ENCODE results near the gene CAPG. TPM values are rescaled to one million over a fixed set of nuclear protein-coding genes. Genes with fewer than 3 reads are reported as not detected.
"Not testable (repeated sequence)": the region's sequence is repeated elsewhere in the genome, so short reads cannot be mapped to it uniquely, and the experiment has no call there.

Gene CAPG
- total and polyA plus RNA-seq, 2 donors from 2014 or later: 361 to 377 TPM

DNA sequence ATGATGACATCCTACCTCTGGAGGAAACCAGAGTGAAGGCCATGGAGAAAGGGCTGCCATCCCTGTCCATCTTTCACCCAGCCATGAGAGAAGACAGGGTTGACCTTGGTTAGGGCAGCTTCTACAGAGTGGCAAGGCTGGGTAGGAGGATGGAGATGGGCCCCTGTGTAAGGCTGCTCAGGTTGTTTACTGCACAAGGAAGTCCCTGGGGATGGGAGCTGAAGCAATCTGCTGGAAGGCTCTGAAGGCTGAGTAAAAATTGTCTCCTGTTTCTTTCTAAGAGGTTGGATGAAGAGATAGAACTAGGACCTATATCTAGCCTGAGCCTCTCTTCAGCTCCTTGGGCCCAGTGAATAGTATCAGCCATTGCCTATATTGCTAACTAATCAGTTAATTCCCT, 41.2 kb downstream of the CAPG start:
- no peak for FAIRE-seq
- Histone ChIP-seq H3K9ac (ENCODE audit: low read length in 3 of 3) (no peak overlapping the region), H3K9me3 (ENCODE audit: control insufficient read depth in 2 of 3, insufficient read depth in 1 of 3, low read length in 3 of 3) (no peaks in the 10 kb centered on the region), H3K4me3 (ENCODE audit: low read length in 3 of 3) (no peak overlapping the region), H3K36me3 (ENCODE audit: control insufficient read depth in 2 of 3, insufficient read depth in 3 of 3, low read length in 3 of 3) (peaks cover 0 to 7% (median 0%) of the 10 kb centered on the region in 3 donors), H3K4me1 (ENCODE audit: control insufficient read depth in 2 of 3, insufficient read depth in 2 of 3, low read depth in 1 of 3, low read length in 3 of 3) (no peaks in the 10 kb centered on the region), H3K27me3 (ENCODE audit: control insufficient read depth, insufficient read depth, low read length) (no peaks in the 10 kb centered on the region), H3K27ac (ENCODE audit: low read depth in 2 of 2, low read length in 2 of 2) (no peak overlapping the region)
- intact Hi-C loops (cut with DNase I): no loop called here
- TF ChIP-seq, protein P1, sequence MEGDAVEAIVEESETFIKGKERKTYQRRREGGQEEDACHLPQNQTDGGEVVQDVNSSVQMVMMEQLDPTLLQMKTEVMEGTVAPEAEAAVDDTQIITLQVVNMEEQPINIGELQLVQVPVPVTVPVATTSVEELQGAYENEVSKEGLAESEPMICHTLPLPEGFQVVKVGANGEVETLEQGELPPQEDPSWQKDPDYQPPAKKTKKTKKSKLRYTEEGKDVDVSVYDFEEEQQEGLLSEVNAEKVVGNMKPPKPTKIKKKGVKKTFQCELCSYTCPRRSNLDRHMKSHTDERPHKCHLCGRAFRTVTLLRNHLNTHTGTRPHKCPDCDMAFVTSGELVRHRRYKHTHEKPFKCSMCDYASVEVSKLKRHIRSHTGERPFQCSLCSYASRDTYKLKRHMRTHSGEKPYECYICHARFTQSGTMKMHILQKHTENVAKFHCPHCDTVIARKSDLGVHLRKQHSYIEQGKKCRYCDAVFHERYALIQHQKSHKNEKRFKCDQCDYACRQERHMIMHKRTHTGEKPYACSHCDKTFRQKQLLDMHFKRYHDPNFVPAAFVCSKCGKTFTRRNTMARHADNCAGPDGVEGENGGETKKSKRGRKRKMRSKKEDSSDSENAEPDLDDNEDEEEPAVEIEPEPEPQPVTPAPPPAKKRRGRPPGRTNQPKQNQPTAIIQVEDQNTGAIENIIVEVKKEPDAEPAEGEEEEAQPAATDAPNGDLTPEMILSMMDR (IDR thresholded peaks at IDR 0.05; ENCODE audit: borderline replicate concordance, extremely low read depth, insufficient read depth): no peak
- no peak for DNase-seq

DNA sequence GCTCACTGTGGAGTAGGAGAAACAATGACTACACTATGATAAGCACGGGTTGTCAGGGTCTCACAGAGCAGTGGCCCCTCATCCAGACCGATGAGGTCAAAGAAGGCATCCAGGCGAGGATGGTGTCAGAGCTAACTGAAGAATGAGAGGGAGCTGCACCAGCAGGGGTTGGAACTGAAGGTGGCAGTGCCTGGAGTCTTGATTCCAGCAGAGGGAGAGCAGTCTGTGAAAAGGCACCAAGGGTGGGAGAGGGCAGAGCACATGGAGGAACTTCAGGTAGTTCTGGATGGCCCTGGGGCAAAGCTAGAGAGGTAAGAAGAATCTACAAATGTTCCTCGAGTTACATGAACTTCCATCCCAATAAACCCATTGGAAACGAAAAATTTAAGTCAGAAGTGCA, 43.0 kb downstream of the CAPG start:
- Histone ChIP-seq H3K9ac (ENCODE audit: low read length in 3 of 3) (no peak overlapping the region), H3K4me1 (ENCODE audit: control insufficient read depth in 2 of 3, insufficient read depth in 2 of 3, low read depth in 1 of 3, low read length in 3 of 3) (no peaks in the 10 kb centered on the region), H3K36me3 (ENCODE audit: control insufficient read depth in 2 of 3, insufficient read depth in 3 of 3, low read length in 3 of 3) (peaks cover 0 to 14% (median 0%) of the 10 kb centered on the region in 3 donors), H3K4me3 (ENCODE audit: low read length in 3 of 3) (no peak overlapping the region), H3K27ac (ENCODE audit: low read depth in 2 of 2, low read length in 2 of 2) (no peak overlapping the region), H3K27me3 (ENCODE audit: control insufficient read depth, insufficient read depth, low read length) (no peaks in the 10 kb centered on the region), H3K9me3 (ENCODE audit: control insufficient read depth in 2 of 3, insufficient read depth in 1 of 3, low read length in 3 of 3) (no peaks in the 10 kb centered on the region)
- TF ChIP-seq, protein P1 (IDR thresholded peaks at IDR 0.05; ENCODE audit: borderline replicate concordance, extremely low read depth, insufficient read depth): no peak
- FAIRE-seq (no peak), DNase-seq (no peak)
- intact Hi-C loops (cut with DNase I): no loop called here

DNA sequence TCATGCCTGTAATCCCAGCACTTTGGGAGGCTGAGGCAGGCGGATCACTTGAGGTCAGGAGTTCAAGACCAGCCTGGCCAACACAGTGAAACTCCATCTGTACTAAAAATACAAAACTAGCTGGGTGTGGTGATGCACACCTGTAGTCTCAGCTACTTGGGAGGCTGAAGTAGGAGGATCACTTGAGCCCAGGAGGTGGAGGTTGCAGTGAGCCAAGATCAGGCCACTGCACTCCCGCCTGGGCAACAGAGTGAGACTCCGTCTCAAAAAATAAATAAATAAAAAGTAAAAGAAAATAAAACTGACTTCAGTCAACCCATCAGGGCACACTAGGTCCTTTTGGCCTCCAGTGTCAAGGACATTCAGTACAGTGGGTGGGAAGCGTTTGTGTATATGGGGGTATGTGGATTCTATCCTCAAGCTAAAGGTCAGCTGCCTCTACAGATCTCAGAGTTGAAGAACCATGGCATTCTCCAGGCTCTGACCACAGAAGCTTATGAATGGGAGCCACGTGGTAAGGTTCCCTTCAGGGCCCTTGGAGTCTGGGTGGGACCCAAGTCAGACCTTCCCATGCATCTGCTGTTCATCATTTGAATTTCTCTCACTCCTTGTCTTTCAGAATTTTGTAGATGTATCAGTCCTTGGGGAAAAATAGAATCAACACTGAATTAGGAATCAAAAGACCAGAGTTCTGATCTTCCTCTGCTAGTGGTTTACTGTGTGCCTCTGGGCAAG, 47.3 kb downstream of the CAPG start:
- H3K9ac ChIP-seq (ENCODE audit: low read length in 3 of 3); H3K9me3 ChIP-seq (ENCODE audit: control insufficient read depth in 2 of 3, insufficient read depth in 1 of 3, low read length in 3 of 3); H3K36me3 ChIP-seq (ENCODE audit: control insufficient read depth in 2 of 3, insufficient read depth in 3 of 3, low read length in 3 of 3); H3K27ac ChIP-seq (ENCODE audit: low read depth in 2 of 2, low read length in 2 of 2); H3K27me3 ChIP-seq (ENCODE audit: control insufficient read depth, insufficient read depth, low read length); intact Hi-C loops (cut with DNase I); H3K4me3 ChIP-seq (ENCODE audit: low read length in 3 of 3); H3K4me1 ChIP-seq (ENCODE audit: control insufficient read depth in 2 of 3, insufficient read depth in 2 of 3, low read depth in 1 of 3, low read length in 3 of 3); FAIRE-seq; DNase-seq: not testable (repeated sequence)

DNA sequence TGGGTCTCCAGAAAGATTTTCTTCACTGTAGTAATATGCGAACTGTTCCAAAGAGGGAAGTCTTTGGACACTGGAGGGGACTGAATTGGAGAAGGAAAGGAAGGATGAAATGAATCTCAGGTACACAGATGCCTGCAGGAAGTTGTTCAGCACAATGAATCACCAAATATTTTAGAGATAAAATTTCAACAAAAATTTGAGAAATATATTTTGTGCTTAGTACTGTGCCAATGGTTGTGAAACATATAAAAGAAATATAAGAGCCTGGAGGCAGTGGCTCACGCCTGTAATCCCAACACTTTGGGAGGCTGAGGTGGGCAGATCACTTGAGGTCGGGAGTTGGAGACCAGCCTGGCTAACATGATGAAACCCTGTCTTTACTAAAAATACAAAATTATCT, 52.4 kb downstream of the CAPG start:
- H3K9ac ChIP-seq (ENCODE audit: low read length in 3 of 3): no peak overlapping the region
- H3K36me3 ChIP-seq (ENCODE audit: control insufficient read depth in 2 of 3, insufficient read depth in 3 of 3, low read length in 3 of 3): peaks cover 2 to 3% (median 3%) of the 10 kb centered on the region in 3 donors
- no peaks in the 10 kb centered on the region for H3K9me3 ChIP-seq (ENCODE audit: control insufficient read depth in 2 of 3, insufficient read depth in 1 of 3, low read length in 3 of 3)
- no peak overlapping the region for H3K4me3 ChIP-seq (ENCODE audit: low read length in 3 of 3)
- H3K4me1 ChIP-seq (ENCODE audit: control insufficient read depth in 2 of 3, insufficient read depth in 2 of 3, low read depth in 1 of 3, low read length in 3 of 3): peaks cover 0 to 14% (median 3%) of the 10 kb centered on the region in 3 donors
- DNase-seq (no peak), FAIRE-seq (no peak)
- intact Hi-C loops (cut with DNase I): no loop called here
- H3K27ac ChIP-seq (ENCODE audit: low read depth in 2 of 2, low read length in 2 of 2): no peak overlapping the region
- TF ChIP-seq, protein P1 (IDR thresholded peaks at IDR 0.05; ENCODE audit: borderline replicate concordance, extremely low read depth, insufficient read depth): no peak
- H3K27me3 ChIP-seq (ENCODE audit: control insufficient read depth, insufficient read depth, low read length): no peaks in the 10 kb centered on the region
